Brain microvascular endothelial cell (primary cell): ENCODE data around the gene CDH2.

Source experiments
- DNase-seq: peaks from one replicate; pipeline ENCODE4 v3.0.0-alpha.2; 2020
- H3K27ac ChIP-seq: fragments of 250-450 bp; sonication (Bioruptor Pico); 2 replicates; pipeline ENCODE4 v1.5.1; 2020; ENCODE audit warnings: mild to moderate bottlenecking, moderate library complexity
- H3K27me3 ChIP-seq: fragments of 250-450 bp; sonication (Bioruptor Pico); replicated peaks from 2 replicates; pipeline ENCODE4 v1.5.1; 2020; ENCODE audit warnings: mild to moderate bottlenecking
- H3K36me3 ChIP-seq: fragments of 250-450 bp; sonication (Bioruptor Pico); replicated peaks from 2 replicates; pipeline ENCODE4 v1.5.1; 2020; ENCODE audit warnings: mild to moderate bottlenecking
- H3K4me3 ChIP-seq: 2 replicates; pipeline ENCODE4 v1.5.1; 2011; ENCODE audit warnings: low read depth, mild to moderate bottlenecking, control low read depth, low read length, moderate library complexity
- CTCF ChIP-seq: IDR thresholded peaks from 2 replicates; pipeline ENCODE4 v1.5.1; 2011; ENCODE audit warnings: low read depth, mild to moderate bottlenecking, moderate library complexity, low read length, control low read depth, inconsistent platforms; ENCODE audit errors: missing control alignments
- in situ Hi-C: cut with HindIII; loops from 2 replicates; pipeline ENCODE4 v1.10.0; 2017; ENCODE audit warnings: low sequenced_read_pairs, low pct_ligation_motif_present

Gene CDH2

GRCh38 chr18:28149810-28150420 lies 27.0 kb downstream of the CDH2 start:
- no peak for TF ChIP-seq CTCF
- no peak for DNase-seq
- in situ Hi-C loops, result no loop called here

GRCh38 chr18:28147674-28148171 lies 29.2 kb downstream of the CDH2 start:
- peaks cover 2% of the 10 kb centered on the region for H3K36me3 ChIP-seq
- H3K4me3 ChIP-seq, result no peak overlapping the region
- H3K27ac ChIP-seq, result no peak overlapping the region
- H3K27me3 ChIP-seq, result no peaks in the 10 kb centered on the region
- no peak for TF ChIP-seq CTCF
- in situ Hi-C loops, result no loop called here
- DNase-seq, result peak; percentile 62

More at GRCh38 chr18:28149810-28150420, 27.0 kb downstream of the CDH2 start:
- Histone ChIP-seq H3K27me3 (no peaks in the 10 kb centered on the region), H3K27ac (no peak overlapping the region), H3K4me3 (no peak overlapping the region), H3K36me3 (peaks cover 2% of the 10 kb centered on the region)

GRCh38 chr18:28143725-28144124 lies 33.2 kb downstream of the CDH2 start:
- DNase-seq, result no peak
- Histone ChIP-seq H3K27ac (no peak overlapping the region), H3K4me3 (no peak overlapping the region), H3K36me3 (peaks cover 2% of the 10 kb centered on the region), H3K27me3 (no peaks in the 10 kb centered on the region)
- in situ Hi-C loops, result no loop called here
- no peak for TF ChIP-seq CTCF

DNA sequence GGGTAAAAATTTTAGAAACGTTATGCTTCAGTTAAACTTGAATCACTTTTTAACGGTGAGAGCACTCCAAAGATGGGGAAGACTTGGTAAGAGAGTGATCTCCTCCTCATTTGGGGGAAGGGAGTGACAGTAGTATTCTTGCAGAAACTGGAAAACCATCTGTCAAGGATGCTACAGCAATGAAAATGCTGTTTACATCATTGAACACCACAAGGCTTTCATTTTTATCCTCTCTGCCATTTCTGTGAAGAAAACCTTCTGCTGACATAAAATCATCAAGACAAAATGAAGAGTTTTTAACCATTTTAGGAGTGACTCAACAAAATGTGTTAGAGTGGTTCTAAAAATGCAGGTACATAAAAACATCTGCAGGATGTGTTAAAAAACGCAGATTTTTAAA lies 38.1 kb downstream of the CDH2 start:
- no peak for TF ChIP-seq CTCF
- Histone ChIP-seq H3K27me3 (no peaks in the 10 kb centered on the region), H3K27ac (no peak overlapping the region), H3K4me3 (no peak overlapping the region), H3K36me3 (no peaks in the 10 kb centered on the region)
- DNase-seq, result no peak
- in situ Hi-C loops, result no loop called here

GRCh38 chr18:28136071-28136470 lies 40.9 kb downstream of the CDH2 start:
- in situ Hi-C loops, result no loop called here
- TF ChIP-seq CTCF, result no peak
- Histone ChIP-seq H3K36me3 (no peaks in the 10 kb centered on the region), H3K4me3 (no peak overlapping the region), H3K27me3 (no peaks in the 10 kb centered on the region), H3K27ac (no peak overlapping the region)
- DNase-seq, result no peak

GRCh38 chr18:28134774-28135173 lies 42.2 kb downstream of the CDH2 start:
- no peak for DNase-seq
- H3K4me3 ChIP-seq, result no peak overlapping the region
- no peaks in the 10 kb centered on the region for H3K36me3 ChIP-seq
- no peaks in the 10 kb centered on the region for H3K27me3 ChIP-seq
- TF ChIP-seq CTCF, result no peak
- H3K27ac ChIP-seq, result no peak overlapping the region
- in situ Hi-C loops, result no loop called here
